ENCODE data around the gene ACTR3C.

Gene ACTR3C

GRCh38 chr7:150322833-150323681, at the start of gene ACTR3C, which contains the start of gene LRRC61:
Gene ACTR3C, minus strand, starts transcription at chr7:150323545. Its CDS starts 28,249 bp downstream, at chr7:150295296.
Gene LRRC61, plus strand, starts transcription at chr7:150323355. Its CDS starts 13,507 bp downstream, at chr7:150336862.
- ATAC-seq: peak; percentile 17 to 44

- no peak for ATAC-seq
Observed at GRCh38 chr7:150372271-150373048, 49.1 kb upstream of the ACTR3C start.

GRCh38 chr7:150371996-150372270, 48.6 kb upstream of the ACTR3C start:
- no peak for ATAC-seq

GRCh38 chr7:150371131-150371995, 48.0 kb upstream of the ACTR3C start:
- no peak for ATAC-seq

GRCh38 chr7:150370612-150371071, 47.3 kb upstream of the ACTR3C start:
- no peak for ATAC-seq

GRCh38 chr7:150369748-150370501, 46.6 kb upstream of the ACTR3C start:
- ATAC-seq: no peak

- ATAC-seq: peak; percentile 52 to 55
Observed at GRCh38 chr7:150368884-150369747, 45.8 kb upstream of the ACTR3C start.

GRCh38 chr7:150368096-150368883, 44.9 kb upstream of the ACTR3C start, which contains the start of gene REPIN1:
Gene REPIN1, plus strand, starts transcription at chr7:150368822. Its CDS starts 890 bp downstream, at chr7:150369712.
- ATAC-seq: peak; percentile 51 to 55

- peak; percentile 60 to 66 for ATAC-seq
Observed at GRCh38 chr7:150367677-150368095, 44.3 kb upstream of the ACTR3C start.

- ATAC-seq: no peak
Observed at GRCh38 chr7:150365673-150366398, 42.5 kb upstream of the ACTR3C start.

GRCh38 chr7:150365194-150365593, 41.8 kb upstream of the ACTR3C start:
- ATAC-seq: no peak

GRCh38 chr7:150363872-150364271, 40.5 kb upstream of the ACTR3C start:
- no peak for ATAC-seq

- ATAC-seq: no peak
Observed at GRCh38 chr7:150363370-150363769, 40.0 kb upstream of the ACTR3C start.

GRCh38 chr7:150361807-150362621, 38.7 kb upstream of the ACTR3C start:
- ATAC-seq: no peak

- ATAC-seq: no peak
Observed at GRCh38 chr7:150361402-150361801, 38.1 kb upstream of the ACTR3C start.

- no peak for ATAC-seq
Observed at GRCh38 chr7:150360363-150361058, 37.2 kb upstream of the ACTR3C start.

GRCh38 chr7:150359622-150360362, 36.4 kb upstream of the ACTR3C start:
- ATAC-seq: no peak
